NB4 (cell line): ENCODE data around the gene SGMS1.

Source experiments
- CTCF ChIP-seq: IDR thresholded peaks from one replicate; pipeline ENCODE4 v1.5.1; 2012; ENCODE audit warnings: low read depth, low read length
- MAX ChIP-seq: IDR thresholded peaks from 2 replicates; pipeline ENCODE4 v1.6.1; 2011; ENCODE audit warnings: low read depth, low read length
- POLR2A ChIP-seq: IDR thresholded peaks from 2 replicates; pipeline ENCODE4 v1.6.1; 2011; ENCODE audit warnings: mild to moderate bottlenecking; ENCODE audit not compliant: insufficient read length; ENCODE audit errors: extremely low read depth

GRCh38 chr10:50406457-50407070, 217.2 kb downstream of the SGMS1 start:
- TF ChIP-seq CTCF (no peak), MAX (no peak), POLR2A (no peak)
